GM06990 (cell line): ENCODE measurements around the gene CNTN6.

Source experiments
- DNase-seq: peaks from one replicate; pipeline ENCODE4 v3.0.0-alpha.2; 2011; ENCODE audit not compliant: insufficient read length; ENCODE audit errors: extremely low read depth
- H3K27me3 ChIP-seq: replicated peaks from 2 replicates; pipeline ENCODE4 v1.6.0; 2011; ENCODE audit warnings: low read length; ENCODE audit not compliant: control insufficient read depth, insufficient read depth
- H3K36me3 ChIP-seq: 2 replicates; pipeline ENCODE4 v1.5.1; 2011; ENCODE audit warnings: low read length; ENCODE audit not compliant: control insufficient read depth, insufficient read depth
- H3K4me3 ChIP-seq: replicated peaks from 2 replicates; pipeline ENCODE4 v1.5.1; 2011; ENCODE audit warnings: low read depth, mild to moderate bottlenecking, control low read depth, low read length
- CTCF ChIP-seq: IDR thresholded peaks from 2 replicates; pipeline ENCODE4 v1.5.1; 2011; ENCODE audit warnings: low read length, control low read depth, mild to moderate bottlenecking, inconsistent platforms; ENCODE audit not compliant: insufficient read depth, poor library complexity, severe bottlenecking

CNTN6 gene

GRCh38 chr3:1092771-1093170, at the start of gene CNTN6:
TSS of gene CNTN6 (plus strand) at chr3:1093024. CDS start at chr3:1148009, 54,985 bp downstream.
- no peaks in the 10 kb centered on the region for H3K36me3 ChIP-seq
- TF ChIP-seq CTCF = no peak
- DNase-seq = no peak
- H3K4me3 ChIP-seq = no peak within 1 kb of the TSS
- H3K27me3 ChIP-seq = no peaks in the 10 kb centered on the region

- H3K27me3 ChIP-seq = no peaks in the 10 kb centered on the region
- H3K36me3 ChIP-seq = no peaks in the 10 kb centered on the region
- DNase-seq = no peak
- H3K4me3 ChIP-seq = no peak overlapping the region
- no peak for TF ChIP-seq CTCF
These were observed 44.3 kb upstream of the CNTN6 start for GRCh38 chr3:1048558-1048957.

GRCh38 chr3:1055870-1056269, 37.0 kb upstream of the CNTN6 start:
- H3K36me3 ChIP-seq = no peaks in the 10 kb centered on the region
- H3K27me3 ChIP-seq = no peaks in the 10 kb centered on the region
- no peak for TF ChIP-seq CTCF
- H3K4me3 ChIP-seq = no peak overlapping the region
- DNase-seq = no peak

GRCh38 chr3:1056744-1057143, 36.1 kb upstream of the CNTN6 start:
- DNase-seq = no peak
- no peak overlapping the region for H3K4me3 ChIP-seq
- H3K36me3 ChIP-seq = no peaks in the 10 kb centered on the region
- H3K27me3 ChIP-seq = no peaks in the 10 kb centered on the region
- no peak for TF ChIP-seq CTCF

- Histone ChIP-seq H3K36me3 (no peaks in the 10 kb centered on the region), H3K4me3 (no peak overlapping the region), H3K27me3 (no peaks in the 10 kb centered on the region)
- DNase-seq = no peak
- no peak for TF ChIP-seq CTCF
These were observed 35.4 kb upstream of the CNTN6 start for GRCh38 chr3:1057436-1057835.

GRCh38 chr3:1068985-1069384, 23.8 kb upstream of the CNTN6 start:
- no peaks in the 10 kb centered on the region for H3K36me3 ChIP-seq
- DNase-seq = no peak
- H3K27me3 ChIP-seq = no peaks in the 10 kb centered on the region
- no peak overlapping the region for H3K4me3 ChIP-seq
- no peak for TF ChIP-seq CTCF
